HepG2 (cell line): ENCODE results near the gene SREBF1. TPM values are rescaled to one million over a fixed set of nuclear protein-coding genes. Genes with fewer than 3 reads are reported as not detected.

Experiments used
- ATAC-seq: fragments of 200-7000 bp; cut with Tn5 transposase; 3 replicates; pipeline ENCODE4 v1.9.1; 2020; ENCODE audit warnings: mild to moderate bottlenecking, moderate library complexity
- BruUV-seq: library from RNA; stranded (reverse); fragments of 400-500 nt; replicated peaks from 2 replicates; lab custom pipeline; 2021; lab: Mats Ljungman, UMichigan
- CTCF ChIA-PET: fragments of 300-600 bp; formaldehyde crosslinking; extraction: SDS; loops from one replicate; lab custom pipeline; 2021; ENCODE audit warnings: low total read pairs, inconsistent platforms, low intra/inter-chr PET ratio; lab: Yijun Ruan, JAX
- POLR2A ChIA-PET: fragments of 350-600 bp; sonication (Branson Sonifier 250); formaldehyde crosslinking; loops from one replicate; lab custom pipeline; 2020; ENCODE audit warnings: antibody characterized with exemption, inconsistent platforms; lab: Yijun Ruan, JAX
- DNase-seq: peaks from one replicate; pipeline ENCODE4 v3.0.0-alpha.2; 2015; ENCODE audit warnings: low spot score
- FAIRE-seq: peaks from 3 replicates; lab custom pipeline; 2011; peaks lifted over from hg19 to GRCh38; lab: Jason Lieb, UNC
- H2AFZ ChIP-seq: one replicate; pipeline ENCODE4 v1.6.1; 2011; ENCODE audit warnings: low read length, inconsistent platforms
- H3K27ac ChIP-seq: fragments of 300-600 bp; 3 replicates; pipeline ENCODE4 v1.8.0; 2011; ENCODE audit warnings: mixed run types, mild to moderate bottlenecking, mixed read lengths, low read length, inconsistent platforms; ENCODE audit not compliant: insufficient read depth; ENCODE audit errors: extremely low read length
- H3K27me3 ChIP-seq, 2 experiments: fragments of 200-600 bp in 1 of 2; 2 replicates in 1 of 2; 3 replicates in 1 of 2; pipeline versions ENCODE4 v1.6.0 to v1.8.0; 2011; ENCODE audit warnings: low read length in 2 of 2, mild to moderate bottlenecking in 2 of 2, moderate library complexity in 2 of 2, inconsistent platforms in 1 of 2; ENCODE audit not compliant: insufficient read depth in 2 of 2, control insufficient read depth in 1 of 2
- H3K36me3 ChIP-seq, 2 experiments: fragments of 200-600 bp in 1 of 2; replicated peaks in 1 of 2; 2 replicates in 1 of 2; 3 replicates in 1 of 2; pipeline versions ENCODE4 v1.5.1 to v1.8.0; 2011; ENCODE audit warnings: low read length in 2 of 2, inconsistent platforms in 1 of 2; ENCODE audit not compliant: insufficient read depth in 2 of 2, control insufficient read depth in 1 of 2
- H3K4me1 ChIP-seq: 2 replicates; pipeline ENCODE4 v1.5.1; 2012; ENCODE audit warnings: low read length, inconsistent platforms; ENCODE audit not compliant: insufficient read depth
- H3K4me2 ChIP-seq: 2 replicates; pipeline ENCODE4 v1.6.0; 2011; ENCODE audit warnings: low read depth, low read length, inconsistent platforms
- H3K4me3 ChIP-seq, 3 experiments: fragments of 200-600 bp in 1 of 3; sonication (generic), shearing (Covaris generic) in 1 of 3; replicated peaks in 1 of 3; 2 replicates each; pipeline ENCODE4 v1.5.1; 2011 to 2016; ENCODE audit warnings: low read length in 3 of 3, inconsistent platforms in 2 of 3, low read depth in 2 of 3, mild to moderate bottlenecking in 2 of 3, control low read depth in 1 of 3, mixed read lengths in 1 of 3; ENCODE audit not compliant: insufficient read depth in 1 of 3
- H3K79me2 ChIP-seq: one replicate; pipeline ENCODE4 v1.6.1; 2011; ENCODE audit warnings: low read length, inconsistent platforms; ENCODE audit not compliant: insufficient read depth
- H3K9ac ChIP-seq: 2 replicates; pipeline ENCODE4 v1.6.0; 2011; ENCODE audit warnings: mild to moderate bottlenecking, low read depth, low read length, inconsistent platforms; ENCODE audit not compliant: insufficient read depth
- H3K9me3 ChIP-seq: 2 replicates; pipeline ENCODE4 v1.5.1; 2012; ENCODE audit warnings: mild to moderate bottlenecking, low read length
- H4K20me1 ChIP-seq: 2 replicates; pipeline ENCODE4 v1.6.0; 2011; ENCODE audit warnings: inconsistent platforms, mild to moderate bottlenecking, low read length, moderate library complexity; ENCODE audit not compliant: insufficient read depth
- ATF7 ChIP-seq, 2 experiments: fragments of 450-650 bp in 1 of 2; sonication (generic) in 1 of 2; formaldehyde crosslinking in 1 of 2; IDR thresholded peaks; 2 replicates each; pipeline versions ENCODE4 v1.4.0 to v1.6.1; 2016 to 2020; ENCODE audit warnings: antibody characterized with exemption in 1 of 2, mild to moderate bottlenecking in 1 of 2, missing genetic modification reagents in 1 of 2
- CREB3 ChIP-seq: sonication (generic); formaldehyde crosslinking; IDR thresholded peaks from 2 replicates; pipeline ENCODE4 v1.5.0; 2020; ENCODE audit warnings: missing genetic modification reagents
- HMG20A ChIP-seq: IDR thresholded peaks from 2 replicates; pipeline ENCODE4 v1.6.1; 2016; ENCODE audit warnings: borderline replicate concordance
- KLF9 ChIP-seq: IDR thresholded peaks from 2 replicates; pipeline ENCODE4 v1.6.1; 2016; ENCODE audit warnings: low read depth
- MIER2 ChIP-seq: IDR thresholded peaks from 2 replicates; pipeline ENCODE4 v1.6.1; 2016; ENCODE audit warnings: missing biosample characterization, missing genetic modification reagents
- NFATC3 ChIP-seq: sonication (generic); formaldehyde crosslinking; IDR thresholded peaks from 2 replicates; pipeline ENCODE4 v1.5.1; 2020; ENCODE audit warnings: mild to moderate bottlenecking, missing genetic modification reagents
- NFE2 ChIP-seq: sonication (generic); formaldehyde crosslinking; IDR thresholded peaks from 2 replicates; pipeline ENCODE4 v1.4.0; 2020; ENCODE audit warnings: missing genetic modification reagents
- SKI ChIP-seq: fragments of 450-650 bp; IDR thresholded peaks from one replicate; pipeline ENCODE4 v1.6.1; 2018; ENCODE audit warnings: mild to moderate bottlenecking; ENCODE audit not compliant: partially characterized antibody
- ZBTB3 ChIP-seq: sonication (generic); formaldehyde crosslinking; IDR thresholded peaks from 2 replicates; pipeline ENCODE4 v1.4.0; 2020; ENCODE audit warnings: low read depth, mild to moderate bottlenecking, moderate library complexity, missing genetic modification reagents, borderline replicate concordance
- ZNF292 ChIP-seq: sonication (generic); formaldehyde crosslinking; IDR thresholded peaks from 2 replicates; pipeline ENCODE4 v1.8.1; 2022; ENCODE audit warnings: mild to moderate bottlenecking, low read depth, missing genetic modification reagents, borderline replicate concordance
- ZNF343 ChIP-seq: sonication (generic); formaldehyde crosslinking; IDR thresholded peaks from 2 replicates; pipeline ENCODE4 v1.4.0; 2020; ENCODE audit warnings: mild to moderate bottlenecking, missing genetic modification reagents
- ZNF501 ChIP-seq: sonication (generic); formaldehyde crosslinking; IDR thresholded peaks from 2 replicates; pipeline ENCODE4 v1.5.1; 2020; ENCODE audit warnings: mild to moderate bottlenecking, moderate library complexity, missing genetic modification reagents
- ZNF652 ChIP-seq: IDR thresholded peaks from 2 replicates; pipeline ENCODE4 v1.6.1; 2016; ENCODE audit warnings: low read depth, borderline replicate concordance
- ZNF883 ChIP-seq: sonication (generic); formaldehyde crosslinking; IDR thresholded peaks from 2 replicates; pipeline ENCODE4 v1.5.1; 2020; ENCODE audit warnings: mild to moderate bottlenecking, missing genetic modification reagents; ENCODE audit errors: not compliant biosample characterization
- ZSCAN21 ChIP-seq: sonication (generic); formaldehyde crosslinking; IDR thresholded peaks from 2 replicates; pipeline ENCODE4 v1.8.0; 2022; ENCODE audit warnings: mild to moderate bottlenecking, missing genetic modification reagents, moderate library complexity, borderline replicate concordance
- WGBS: methylation state at CpG from one replicate; pipeline ENCODE4 v1.1.6; 2017; ENCODE audit warnings: low lambda C conversion rate; 5-methylcytosine and 5-hydroxymethylcytosine counted together
- in situ Hi-C: cut with HindIII; loops from 2 replicates; pipeline ENCODE4 v1.10.0; 2017; ENCODE audit warnings: low pct_unique_long_range_greater_than_20kb; ENCODE audit not compliant: extremely low pct_ligation_motif_present
- intact Hi-C: fragments of 100-400 bp; cut with micrococcal nuclease; formaldehyde crosslinking; loops from one replicate; pipeline ENCODE4 v1.10.0; 2022; ENCODE audit not compliant: unreplicated experiment
- polyA plus RNA-seq, 8 experiments: library from polyadenylated mRNA; depleted of rRNA in 3 of 8; stranded (reverse) in 7 of 8; unstranded in 1 of 8; fragments of >200 nt; fragmentation: Illumina TruSeq in 4 of 8; extraction: Trizol in 4 of 8; gene quantifications; 2 replicates each; pipeline versions ENCODE4 v1.2.1 to v1.2.3, GENCODE V29; 2011 to 2016; ENCODE audit warnings: low read depth in 4 of 8, missing spikeins in 1 of 8, mixed read lengths in 1 of 8; ENCODE audit not compliant: insufficient read depth in 1 of 8
- total RNA-seq, 5 experiments: library from RNA; depleted of rRNA; stranded (reverse); fragments of >200 nt; fragmentation: Illumina TruSeq; extraction: Trizol; gene quantifications; 2 replicates each; pipeline ENCODE4 v1.2.3, GENCODE V29; 2016; ENCODE audit warnings: low read depth in 1 of 5
- TF ChIP-seq, protein P1 (sequence below): sonication (generic); formaldehyde crosslinking; IDR thresholded peaks from 2 replicates; pipeline ENCODE4 v1.4.0; 2020; ENCODE audit warnings: mild to moderate bottlenecking, missing genetic modification reagents

Gene SREBF1
- total and polyA plus RNA-seq, 2 of the 13 experiments (the other 11 are each of a cell fraction or from before 2014, with no cell fraction given): 34.3 to 38.0 TPM

GRCh38 chr17:17871913-17872312 lies 35.1 kb upstream of the SREBF1 start (continued):
- TF ChIP-seq, protein P1, sequence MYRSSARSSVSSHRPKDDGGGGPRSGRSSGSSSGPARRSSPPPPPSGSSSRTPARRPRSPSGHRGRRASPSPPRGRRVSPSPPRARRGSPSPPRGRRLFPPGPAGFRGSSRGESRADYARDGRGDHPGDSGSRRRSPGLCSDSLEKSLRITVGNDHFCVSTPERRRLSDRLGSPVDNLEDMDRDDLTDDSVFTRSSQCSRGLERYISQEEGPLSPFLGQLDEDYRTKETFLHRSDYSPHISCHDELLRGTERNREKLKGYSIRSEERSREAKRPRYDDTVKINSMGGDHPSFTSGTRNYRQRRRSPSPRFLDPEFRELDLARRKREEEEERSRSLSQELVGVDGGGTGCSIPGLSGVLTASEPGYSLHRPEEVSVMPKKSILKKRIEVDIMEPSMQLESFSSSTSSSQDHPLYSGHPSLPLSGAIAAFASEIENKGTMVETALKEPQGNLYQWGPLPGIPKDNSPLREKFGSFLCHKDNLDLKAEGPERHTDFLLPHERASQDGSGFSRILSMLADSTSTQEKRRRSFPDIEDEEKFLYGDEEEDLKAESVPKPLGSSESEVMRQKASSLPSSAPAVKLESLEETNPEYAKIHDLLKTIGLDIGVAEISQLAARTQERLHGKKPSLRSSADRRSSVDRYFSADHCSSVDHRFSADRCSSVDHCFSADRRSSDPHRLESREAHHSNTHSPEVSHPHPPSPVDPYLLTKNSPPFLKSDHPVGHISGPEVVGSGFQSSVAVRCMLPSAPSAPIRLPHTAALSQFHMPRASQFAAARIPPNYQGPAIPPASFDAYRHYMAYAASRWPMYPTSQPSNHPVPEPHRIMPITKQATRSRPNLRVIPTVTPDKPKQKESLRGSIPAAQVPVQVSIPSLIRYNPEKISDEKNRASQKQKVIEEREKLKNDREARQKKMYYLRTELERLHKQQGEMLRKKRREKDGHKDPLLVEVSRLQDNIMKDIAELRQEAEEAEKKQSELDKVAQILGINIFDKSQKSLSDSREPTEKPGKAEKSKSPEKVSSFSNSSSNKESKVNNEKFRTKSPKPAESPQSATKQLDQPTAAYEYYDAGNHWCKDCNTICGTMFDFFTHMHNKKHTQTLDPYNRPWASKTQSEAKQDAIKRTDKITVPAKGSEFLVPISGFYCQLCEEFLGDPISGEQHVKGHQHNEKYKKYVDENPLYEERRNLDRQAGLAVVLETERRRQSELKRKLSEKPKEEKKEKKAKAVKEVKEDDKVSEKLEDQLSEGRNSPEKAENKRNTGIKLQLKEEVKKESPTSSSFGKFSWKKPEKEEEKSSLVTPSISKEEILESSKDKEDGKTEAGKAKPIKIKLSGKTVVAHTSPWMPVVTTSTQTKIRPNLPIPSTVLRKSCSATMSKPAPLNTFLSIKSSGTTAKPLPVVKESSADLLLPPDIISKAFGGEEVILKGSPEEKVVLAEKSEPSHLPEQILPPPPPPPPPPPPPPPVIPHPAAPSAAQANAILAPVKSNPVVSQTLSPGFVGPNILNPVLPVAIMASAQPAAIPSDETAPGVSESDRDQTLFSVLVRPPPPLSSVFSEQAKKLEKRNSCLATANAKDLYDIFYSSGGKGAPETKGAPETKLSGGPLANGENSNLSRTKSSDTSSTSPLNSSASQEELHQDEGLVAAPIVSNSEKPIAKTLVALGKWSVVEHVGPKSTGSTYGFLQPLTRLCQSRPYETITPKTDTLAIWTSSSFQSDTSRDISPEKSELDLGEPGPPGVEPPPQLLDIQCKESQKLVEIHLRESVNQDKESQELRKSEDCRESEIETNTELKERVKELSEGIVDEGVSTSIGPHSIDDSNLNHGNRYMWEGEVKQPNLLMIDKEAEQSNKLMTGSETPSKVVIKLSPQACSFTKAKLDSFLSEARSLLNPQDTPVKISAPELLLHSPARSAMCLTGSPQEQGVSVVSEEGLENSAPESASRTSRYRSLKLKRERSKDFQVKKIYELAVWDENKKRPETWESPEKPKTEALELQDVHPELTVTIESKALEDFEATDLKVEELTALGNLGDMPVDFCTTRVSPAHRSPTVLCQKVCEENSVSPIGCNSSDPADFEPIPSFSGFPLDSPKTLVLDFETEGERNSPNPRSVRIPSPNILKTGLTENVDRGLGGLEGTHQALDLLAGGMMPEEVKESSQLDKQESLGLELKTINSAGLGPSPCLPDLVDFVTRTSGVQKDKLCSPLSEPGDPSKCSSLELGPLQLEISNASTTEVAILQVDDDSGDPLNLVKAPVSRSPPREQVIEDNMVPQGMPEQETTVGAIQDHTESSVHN (CRISPR knock-in tag): no peak
- no peak for TF ChIP-seq MIER2 (CRISPR knock-in tag)
- TF ChIP-seq NFATC3 (CRISPR knock-in tag): no peak
- TF ChIP-seq ATF7 (IDR thresholded peaks at IDR 0.05): no peak
- TF ChIP-seq ATF7 (CRISPR knock-in tag; IDR thresholded peaks at IDR 0.05): no peak
- TF ChIP-seq, all 625 proteins: peak for 0

- H3K4me3 ChIP-seq: no peak overlapping the region
- intact Hi-C loops (no loop called here), in situ Hi-C loops (no loop called here)
- no peaks in the 10 kb centered on the region for H4K20me1 ChIP-seq
- ATAC-seq (no peak), DNase-seq (no peak), FAIRE-seq (no peak)
- peaks cover 12% of the 10 kb centered on the region for H3K4me1 ChIP-seq
- no peaks in the 10 kb centered on the region for H3K27me3 ChIP-seq
- H3K9me3 ChIP-seq: no peaks in the 10 kb centered on the region
- H3K27ac ChIP-seq: no peak overlapping the region
- H3K9ac ChIP-seq: no peak overlapping the region
- no peak overlapping the region for H2AFZ ChIP-seq
- H3K36me3 ChIP-seq: no peaks in the 10 kb centered on the region
- no TSS peak for BruUV-seq
- WGBS: 76% methylated on average over 6 of the region's 6 CpGs
- ChIA-PET POLR2A (no interaction called here), CTCF (no interaction called here)
- H3K79me2 ChIP-seq: no peaks in the 10 kb centered on the region
- no peak overlapping the region for H3K4me2 ChIP-seq
- no peak for TF ChIP-seq CREB3 (CRISPR knock-in tag)
- no peak for TF ChIP-seq ZNF883 (CRISPR knock-in tag)
- peak; percentile 63; the same call in 1 of the 2 replicates for TF ChIP-seq ZNF652 (CRISPR knock-in tag)
- no peak for TF ChIP-seq NFE2 (CRISPR knock-in tag)
- TF ChIP-seq KLF9 (CRISPR knock-in tag): no peak
- TF ChIP-seq ZNF343 (CRISPR knock-in tag): no peak
- TF ChIP-seq ZBTB3 (CRISPR knock-in tag): no peak
- TF ChIP-seq ZNF501 (CRISPR knock-in tag): no peak
- no peak for TF ChIP-seq SKI
- TF ChIP-seq ZNF292 (CRISPR knock-in tag): no peak
- TF ChIP-seq HMG20A (CRISPR knock-in tag): no peak
- no peak for TF ChIP-seq ZSCAN21 (CRISPR knock-in tag)
These were observed 33.5 kb upstream of the SREBF1 start for GRCh38 chr17:17870247-17870646.
